Neutrophil (primary cell): Measurements from ENCODE around the gene IFI27.
"Not testable (repeated sequence)": the region's sequence is repeated elsewhere in the genome, so short reads cannot be mapped to it uniquely, and the experiment has no call there.

Experiments used
- H3K27ac ChIP-seq: fragments of 200-600 bp; sonication (generic); 2 replicates; pipeline ENCODE4 v1.5.1; 2016; ENCODE audit warnings: mild to moderate bottlenecking, moderate library complexity
- H3K27me3 ChIP-seq: fragments of 200-600 bp; sonication (generic); 2 replicates; pipeline ENCODE4 v1.6.0; 2016; ENCODE audit warnings: mild to moderate bottlenecking
- H3K36me3 ChIP-seq: fragments of 200-600 bp; sonication (generic); 2 replicates; pipeline ENCODE4 v1.5.1; 2017
- H3K4me1 ChIP-seq, 2 experiments: fragments of 200-600 bp in 1 of 2; sonication (generic) in 1 of 2; 1 replicate in 1 of 2; 2 replicates in 1 of 2; pipeline versions ENCODE4 v1.5.1 to v1.6.1; 2013 to 2016; ENCODE audit warnings: low read depth in 1 of 2, low read length in 1 of 2, mild to moderate bottlenecking in 1 of 2, moderate library complexity in 1 of 2; ENCODE audit not compliant: control insufficient read depth in 1 of 2, insufficient read depth in 1 of 2
- H3K4me3 ChIP-seq, 2 experiments: fragments of 200-600 bp in 1 of 2; sonication (generic) in 1 of 2; 1 replicate in 1 of 2; 2 replicates in 1 of 2; pipeline ENCODE4 v1.5.1; 2013 to 2016; ENCODE audit warnings: low read depth in 1 of 2, low read length in 1 of 2, mild to moderate bottlenecking in 1 of 2, moderate library complexity in 1 of 2
- H3K9me3 ChIP-seq: fragments of 200-600 bp; sonication (generic); 2 replicates; pipeline ENCODE4 v1.5.1; 2016
- CTCF ChIP-seq: fragments of 200-600 bp; sonication (generic); IDR thresholded peaks from 2 replicates; pipeline ENCODE4 v1.5.1; 2016; ENCODE audit warnings: antibody characterized with exemption

IFI27 gene

DNA sequence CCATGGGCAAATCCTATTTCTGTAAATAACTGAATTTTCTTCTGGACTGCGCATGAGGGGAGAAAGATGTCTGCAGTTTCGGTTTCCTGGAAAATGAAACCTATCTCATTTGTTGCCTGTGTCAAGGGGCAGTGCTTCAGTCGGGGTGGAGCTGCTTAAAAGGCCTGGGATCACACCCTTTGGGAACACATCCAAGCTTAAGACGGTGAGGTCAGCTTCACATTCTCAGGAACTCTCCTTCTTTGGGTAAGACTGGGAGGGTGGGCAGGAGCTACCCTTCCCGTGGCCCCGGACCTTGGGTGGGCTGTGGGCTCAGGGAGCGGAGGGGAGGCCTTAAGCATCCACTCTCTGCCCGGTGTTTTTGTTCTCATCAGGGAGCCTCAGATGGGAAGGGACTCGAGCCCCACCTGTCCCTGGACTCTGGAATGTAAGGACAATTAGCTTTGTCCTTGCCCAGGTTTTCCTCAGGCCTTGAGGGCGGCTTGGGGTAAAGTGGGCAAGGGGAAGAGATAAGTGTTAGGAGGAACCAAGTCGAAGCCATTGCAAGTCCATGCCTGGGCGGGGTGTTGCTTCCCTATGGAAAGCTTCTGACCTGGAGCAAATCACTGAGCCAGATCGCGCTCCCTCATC, at the start of gene IFI27:
TSS of gene IFI27 (plus strand) at position 185 of the 630 bp plus-strand sequence.
- Histone ChIP-seq H3K9me3 (no peaks in the 10 kb centered on the region), H3K36me3 (no peaks in the 10 kb centered on the region), H3K4me3 (no peak within 1 kb of the TSS), H3K4me1 (no peaks in the 10 kb centered on the region), H3K27me3 (peaks cover 20% of the 10 kb centered on the region), H3K27ac (no peak within 1 kb of the TSS)
- no peak for TF ChIP-seq CTCF

DNA sequence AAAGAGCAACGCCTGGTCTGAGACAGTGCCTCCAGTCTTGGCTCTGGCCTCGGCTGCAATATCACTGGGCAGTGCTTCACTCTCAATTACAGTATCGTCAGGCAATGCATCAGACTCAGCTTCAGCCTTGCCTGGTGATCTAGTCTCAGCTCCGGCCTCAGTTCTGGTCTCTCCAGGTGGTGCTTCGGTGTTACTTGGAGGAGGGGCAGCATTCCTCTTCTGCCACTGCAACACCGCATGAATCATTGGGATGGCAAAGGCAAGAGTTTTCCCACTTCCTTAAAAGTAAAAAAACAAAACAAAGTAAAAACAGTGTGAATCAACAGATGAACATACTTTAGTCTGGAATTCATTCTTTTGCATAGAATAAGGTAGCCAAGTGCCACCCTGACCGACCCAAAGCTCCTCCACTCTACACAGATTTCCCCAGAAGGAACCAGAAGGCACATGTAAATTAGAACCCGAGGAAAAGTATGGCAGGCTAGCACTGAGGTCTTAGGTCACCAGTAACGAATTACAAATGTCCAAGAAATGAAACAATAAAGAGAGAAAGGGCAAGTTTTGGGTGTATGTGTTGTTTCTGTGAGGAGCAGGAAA, 48.1 kb upstream of the IFI27 start:
- Histone ChIP-seq H3K36me3 (peaks cover 58% of the 10 kb centered on the region), H3K27me3 (no peaks in the 10 kb centered on the region), H3K9me3 (no peaks in the 10 kb centered on the region), H3K4me3 (no peak overlapping the region), H3K27ac (no peak overlapping the region), H3K4me1 (no peaks in the 10 kb centered on the region)
- TF ChIP-seq CTCF: no peak

GRCh38 chr14:94066089-94066676, 44.4 kb upstream of the IFI27 start:
- no peak overlapping the region for H3K4me3 ChIP-seq
- no peaks in the 10 kb centered on the region for H3K27me3 ChIP-seq
- H3K9me3 ChIP-seq: no peaks in the 10 kb centered on the region
- H3K27ac ChIP-seq: no peak overlapping the region
- TF ChIP-seq CTCF: no peak
- peaks cover 21% of the 10 kb centered on the region for H3K36me3 ChIP-seq
- no peaks in the 10 kb centered on the region for H3K4me1 ChIP-seq

DNA sequence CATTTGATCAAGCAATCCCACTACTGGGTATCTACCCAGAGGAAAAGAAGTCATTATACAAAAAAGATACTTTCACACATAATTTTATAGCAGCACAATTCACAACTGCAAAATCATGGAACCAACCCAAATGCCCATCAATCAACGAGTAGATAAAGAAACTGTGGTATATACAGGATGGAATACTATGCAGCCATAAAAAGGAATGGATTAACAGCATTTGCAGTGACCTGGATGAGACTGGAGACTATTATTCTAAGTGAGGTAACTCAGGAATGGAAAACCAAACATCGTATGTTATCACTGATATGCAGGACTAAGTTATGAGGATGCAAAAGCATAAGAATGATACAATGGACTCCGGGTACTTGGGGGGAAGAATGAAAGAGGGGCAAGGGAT, 38.5 kb upstream of the IFI27 start:
- not testable (repeated sequence) for H3K9me3 ChIP-seq, H3K4me1 ChIP-seq, H3K36me3 ChIP-seq, H3K27ac ChIP-seq, H3K4me3 ChIP-seq, H3K27me3 ChIP-seq

GRCh38 chr14:94074534-94074933, 36.0 kb upstream of the IFI27 start:
- Histone ChIP-seq H3K36me3 (peaks cover 9% of the 10 kb centered on the region), H3K4me1 (peaks cover 8% of the 10 kb centered on the region in 2 experiments), H3K27ac (no peak overlapping the region), H3K27me3 (no peaks in the 10 kb centered on the region), H3K9me3 (no peaks in the 10 kb centered on the region), H3K4me3 (no peak overlapping the region)
- no peak for TF ChIP-seq CTCF

- peaks cover 9% of the 10 kb centered on the region for H3K36me3 ChIP-seq
- no peak overlapping the region for H3K27ac ChIP-seq
- no peak for TF ChIP-seq CTCF
- H3K4me3 ChIP-seq: no peak overlapping the region
- H3K9me3 ChIP-seq: no peaks in the 10 kb centered on the region
- H3K27me3 ChIP-seq: no peaks in the 10 kb centered on the region
- peaks cover 12% of the 10 kb centered on the region in 2 experiments for H3K4me1 ChIP-seq
These were observed 35.5 kb upstream of the IFI27 start for GRCh38 chr14:94075008-94075407.
